ENCODE measurements around the gene DPM2.

DPM2 gene

GRCh38 chr9:127972236-127972871, 34.7 kb upstream of the DPM2 start:
- FAIRE-seq = no peak

GRCh38 chr9:127971357-127972235, 33.9 kb upstream of the DPM2 start:
- no peak for FAIRE-seq

GRCh38 chr9:127970401-127971313, 33.0 kb upstream of the DPM2 start:
- no peak for FAIRE-seq

GRCh38 chr9:127968700-127969383, 31.2 kb upstream of the DPM2 start:
- FAIRE-seq = no peak

- FAIRE-seq = no peak
These were observed 30.4 kb upstream of the DPM2 start for GRCh38 chr9:127968042-127968441.

- no peak for FAIRE-seq
These were observed 29.6 kb upstream of the DPM2 start for GRCh38 chr9:127967151-127967809.

GRCh38 chr9:127966416-127967150, 28.9 kb upstream of the DPM2 start:
- no peak for FAIRE-seq

- FAIRE-seq = no peak
These were observed 28.3 kb upstream of the DPM2 start for GRCh38 chr9:127965953-127966352.

GRCh38 chr9:127963359-127964064, 25.9 kb upstream of the DPM2 start:
- FAIRE-seq = no peak

- FAIRE-seq = no peak
These were observed 25.3 kb upstream of the DPM2 start for GRCh38 chr9:127963041-127963358.

- no peak for FAIRE-seq
These were observed 24.6 kb upstream of the DPM2 start for GRCh38 chr9:127962278-127962677.

- no peak for FAIRE-seq
These were observed 24.0 kb upstream of the DPM2 start for GRCh38 chr9:127961613-127962155.

- no peak for FAIRE-seq
These were observed 23.5 kb upstream of the DPM2 start for GRCh38 chr9:127961155-127961490.

- no peak for FAIRE-seq
These were observed 22.9 kb upstream of the DPM2 start for GRCh38 chr9:127960410-127961154.

GRCh38 chr9:127959841-127960409, 22.3 kb upstream of the DPM2 start:
- FAIRE-seq = no peak

GRCh38 chr9:127959398-127959797, 21.7 kb upstream of the DPM2 start:
- no peak for FAIRE-seq

GRCh38 chr9:127958728-127959127, 21.1 kb upstream of the DPM2 start:
- no peak for FAIRE-seq

GRCh38 chr9:127955294-127956015, 17.8 kb upstream of the DPM2 start:
- no peak for FAIRE-seq

GRCh38 chr9:127954831-127955293, 17.2 kb upstream of the DPM2 start:
- FAIRE-seq = no peak

Measured in A204.1 (cell line).